ENCODE measurements around the gene TMEM156.

DNA sequence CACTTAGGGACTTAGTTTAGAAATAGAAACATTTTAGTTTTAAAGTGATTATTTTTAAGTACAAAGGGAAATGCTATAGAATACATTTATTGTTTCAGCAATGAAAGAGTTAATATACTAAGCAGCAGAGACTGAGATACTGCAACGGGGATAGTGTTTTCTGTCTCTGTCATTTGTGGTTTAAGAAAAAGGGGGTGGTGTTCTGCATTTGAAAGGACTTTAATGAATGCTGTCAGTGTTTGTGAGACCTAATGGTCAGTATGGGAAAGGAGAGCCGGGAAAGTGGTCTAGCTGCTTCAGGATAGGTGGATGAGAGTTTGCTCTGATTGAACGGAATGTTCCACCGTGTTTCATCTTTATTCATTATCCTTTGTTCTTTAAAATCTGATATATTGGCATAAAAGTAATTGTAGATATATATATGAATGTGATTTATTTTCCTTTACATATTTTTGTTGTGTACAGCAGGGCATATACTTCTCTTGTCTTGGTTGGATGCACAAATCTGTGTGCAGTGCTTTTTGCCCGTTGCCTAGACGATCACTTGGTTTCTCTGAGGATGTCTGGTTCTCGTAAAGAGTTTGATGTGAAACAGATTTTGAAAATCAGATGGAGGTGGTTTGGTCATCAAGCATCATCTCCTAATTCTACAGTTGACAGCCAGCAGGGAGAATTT lies 30.0 kb upstream of the TMEM156 start, which contains the start of gene KLHL5:
- TF ChIP-seq CTCF (IDR thresholded peaks at IDR 0.05), result no peak
- TF ChIP-seq POLR2A (IDR thresholded peaks at IDR 0.05), result no peak

All from right lobe of liver (tissue), 4 donors.